A673 (cell line): ENCODE results near the gene HMGN3.

Source experiments
- CTCF ChIP-seq: fragments of 300-800, 200-600 bp; sonication (generic); conservative IDR thresholded peaks from 2 replicates; pipeline ENCODE4 v1.5.1; 2017; ENCODE audit warnings: low read depth, mild to moderate bottlenecking, antibody characterized with exemption, low read length, moderate library complexity, mixed read lengths
- EZH2 ChIP-seq: fragments of 200-600 bp; sonication (generic); IDR thresholded peaks from 2 replicates; pipeline ENCODE4 v1.6.1; 2017; ENCODE audit warnings: borderline replicate concordance, low read depth, mild to moderate bottlenecking, mixed read lengths, antibody characterized with exemption, low read length; ENCODE audit not compliant: poor library complexity, severe bottlenecking

GRCh38 chr6:79188107-79188506 is 46.4 kb downstream of the HMGN3 start:
- TF ChIP-seq CTCF (no peak), EZH2 (no peak)
